NCI-H526 treated with DMSO at 0.1 percent for 48 hours (cell line): ENCODE results near the gene SPTY2D1.
"Not testable (repeated sequence)": the region's sequence is repeated elsewhere in the genome, so short reads cannot be mapped to it uniquely, and the experiment has no call there.

Experiments used
- DNase-seq: peaks from one replicate; lab custom pipeline; 2025; lab: John Stamatoyannopoulos, UW

The SPTY2D1 gene

GRCh38 chr11:18618342-18619025 is 15.7 kb downstream of the SPTY2D1 start:
- DNase-seq = no peak

- no peak for DNase-seq
These were observed 16.3 kb downstream of the SPTY2D1 start for GRCh38 chr11:18617688-18618341.

GRCh38 chr11:18615628-18616392 is 18.3 kb downstream of the SPTY2D1 start:
- no peak for DNase-seq

- no peak for DNase-seq
These were observed 19.5 kb downstream of the SPTY2D1 start for GRCh38 chr11:18614667-18615066.

- DNase-seq = no peak
These were observed 21.7 kb downstream of the SPTY2D1 start for GRCh38 chr11:18612394-18612793.

- DNase-seq = no peak
These were observed 22.9 kb downstream of the SPTY2D1 start for GRCh38 chr11:18611196-18611595.

GRCh38 chr11:18608376-18608775 is 25.8 kb downstream of the SPTY2D1 start:
- no peak for DNase-seq

- DNase-seq = no peak
These were observed 33.1 kb downstream of the SPTY2D1 start for GRCh38 chr11:18600915-18601569.

GRCh38 chr11:18599739-18600230 is 34.4 kb downstream of the SPTY2D1 start, which contains the start of gene MISFA:
MISFA (plus strand) TSS chr11:18599789; CDS start chr11:18599929, 140 bp downstream.
- DNase-seq = no peak

- DNase-seq = no peak
These were observed 39.0 kb downstream of the SPTY2D1 start for GRCh38 chr11:18594999-18595749.

- not testable (repeated sequence) for DNase-seq
These were observed 40.1 kb downstream of the SPTY2D1 start for GRCh38 chr11:18594088-18594487.

GRCh38 chr11:18590571-18590970 is 43.6 kb downstream of the SPTY2D1 start:
- no peak for DNase-seq

- DNase-seq = peak; percentile 80
These were observed 45.6 kb downstream of the SPTY2D1 start, which contains the start of gene UEVLD for GRCh38 chr11:18588297-18589252. UEVLD (minus strand) TSS chr11:18588734; CDS start chr11:18588654, 80 bp downstream.

GRCh38 chr11:18581825-18582224 is 52.3 kb downstream of the SPTY2D1 start:
- DNase-seq = no peak

GRCh38 chr11:18580113-18580766 is 53.9 kb downstream of the SPTY2D1 start:
- no peak for DNase-seq

GRCh38 chr11:18578975-18579598 is 55.1 kb downstream of the SPTY2D1 start:
- no peak for DNase-seq

- no peak for DNase-seq
These were observed 58.8 kb downstream of the SPTY2D1 start for GRCh38 chr11:18575361-18575760.

- no peak for DNase-seq
These were observed 67.1 kb downstream of the SPTY2D1 start for GRCh38 chr11:18567081-18567480.

- DNase-seq = no peak
These were observed 67.7 kb downstream of the SPTY2D1 start for GRCh38 chr11:18566406-18566805.
